ENCODE results near the gene BEND7. TPM values are rescaled to one million over a fixed set of nuclear protein-coding genes. Genes with fewer than 3 reads are reported as not detected.
"Not testable (repeated sequence)": the region's sequence is repeated elsewhere in the genome, so short reads cannot be mapped to it uniquely, and the experiment has no call there.

The BEND7 gene
- total RNA-seq, 1 donor from 2014 or later: 43.5 TPM

DNA sequence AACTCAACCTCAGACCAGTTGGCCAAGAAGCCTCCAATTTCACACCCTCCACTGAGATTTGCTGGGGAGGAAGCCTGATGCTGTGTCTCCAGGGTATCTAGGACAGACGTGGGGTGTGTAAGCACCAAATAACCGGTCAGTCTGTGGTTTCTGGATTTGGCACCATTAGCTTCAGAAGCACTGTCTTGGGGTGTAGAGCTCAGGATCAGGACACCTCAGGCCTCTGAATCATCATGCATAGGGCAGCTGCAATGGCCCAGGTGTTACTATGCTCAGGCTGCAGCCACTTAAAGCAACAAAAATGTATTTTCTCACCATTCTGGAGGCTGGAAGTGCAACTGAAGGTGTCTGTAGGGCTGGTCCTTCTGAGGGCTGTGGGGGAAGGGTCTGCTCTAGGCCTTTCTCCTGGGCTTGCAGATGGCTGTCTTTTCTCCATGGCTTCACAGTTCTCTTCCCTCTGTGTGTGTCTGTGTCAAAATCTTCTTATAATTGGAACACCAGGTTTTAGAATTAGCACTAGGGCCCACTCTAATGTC is 107.4 kb downstream of the BEND7 start:
- no peak for DNase-seq (ENCODE audit: low spot score)

GRCh38 chr10:13420532-13421307 is 108.1 kb downstream of the BEND7 start:
- DNase-seq (ENCODE audit: low spot score): no peak

DNA sequence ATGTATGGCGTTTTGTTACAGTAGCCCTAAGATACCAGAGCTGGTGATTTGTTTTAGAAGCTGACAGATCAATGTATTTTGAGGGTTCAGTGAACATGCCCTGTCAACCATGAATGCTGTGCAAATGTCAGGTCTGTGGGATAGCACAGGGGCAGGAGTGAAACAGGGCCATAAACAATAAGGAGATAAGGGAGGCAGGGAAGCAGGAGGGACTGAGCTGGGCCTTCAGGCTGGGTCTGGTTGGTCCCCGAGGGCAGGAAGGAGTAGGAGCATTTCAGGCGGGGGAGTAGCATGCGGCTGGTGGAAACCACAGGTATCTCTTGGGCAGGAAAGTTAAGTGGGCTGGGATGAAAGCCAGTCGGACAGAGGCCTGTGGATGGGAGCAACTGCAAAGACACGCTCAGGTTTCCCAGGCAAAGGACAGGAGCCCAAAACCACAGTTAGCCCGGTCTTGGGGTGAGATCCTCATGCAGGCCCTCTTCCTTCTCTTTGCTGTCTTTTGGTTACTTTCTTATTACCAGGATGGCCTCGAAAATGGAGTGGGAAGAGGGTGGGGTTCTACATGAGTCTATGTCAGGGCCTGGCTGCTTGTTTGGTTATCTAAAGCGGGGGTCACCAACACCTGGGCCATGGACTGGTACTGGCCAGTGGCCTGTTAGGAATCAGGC is 111.2 kb downstream of the BEND7 start:
- no peak for DNase-seq (ENCODE audit: low spot score)

DNA sequence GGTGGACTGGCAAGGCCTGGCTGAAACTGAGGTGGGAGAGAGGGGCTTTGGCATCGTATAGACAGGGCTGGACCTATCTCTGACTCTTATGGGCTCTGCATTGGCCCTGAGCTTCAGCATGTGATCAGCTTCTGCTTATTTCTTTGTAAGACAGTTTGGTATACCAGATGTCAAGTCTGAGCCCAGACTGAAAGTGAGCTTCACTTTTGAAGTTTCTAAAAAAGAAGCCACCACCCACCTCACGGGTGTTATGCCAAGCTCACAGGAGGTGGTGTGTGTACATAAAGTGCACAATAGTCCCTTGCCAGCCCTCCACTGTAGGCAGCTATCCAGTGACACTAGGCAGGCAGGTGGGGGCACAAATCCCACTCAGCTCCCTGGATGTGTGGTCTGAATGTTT is 112.1 kb downstream of the BEND7 start:
- no peak for DNase-seq (ENCODE audit: low spot score)

DNA sequence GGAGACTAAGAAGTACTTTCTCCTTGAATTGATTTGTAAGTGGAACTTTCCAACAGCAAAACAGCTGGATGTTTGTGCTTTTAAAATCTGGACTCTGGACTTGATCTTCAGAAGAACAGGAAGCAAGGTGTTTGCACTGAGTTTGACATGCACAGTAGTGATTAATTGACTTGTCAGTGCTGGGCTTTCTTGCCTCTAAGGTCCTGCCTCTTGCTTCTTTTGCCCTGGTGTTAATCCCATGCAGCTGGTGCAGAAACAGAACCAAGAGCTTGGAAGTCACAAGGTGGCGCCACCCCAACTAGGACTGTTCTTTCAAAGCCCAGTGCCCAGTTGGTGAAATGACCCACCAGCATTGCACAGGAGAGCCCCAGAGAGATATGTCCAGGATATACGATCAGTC is 114.0 kb downstream of the BEND7 start:
- DNase-seq (ENCODE audit: low spot score): peak; percentile 73

GRCh38 chr10:13414137-13414536 is 114.7 kb downstream of the BEND7 start:
- no peak for DNase-seq (ENCODE audit: low spot score)

GRCh38 chr10:13412894-13413293 is 115.9 kb downstream of the BEND7 start:
- DNase-seq (ENCODE audit: low spot score): no peak

DNA sequence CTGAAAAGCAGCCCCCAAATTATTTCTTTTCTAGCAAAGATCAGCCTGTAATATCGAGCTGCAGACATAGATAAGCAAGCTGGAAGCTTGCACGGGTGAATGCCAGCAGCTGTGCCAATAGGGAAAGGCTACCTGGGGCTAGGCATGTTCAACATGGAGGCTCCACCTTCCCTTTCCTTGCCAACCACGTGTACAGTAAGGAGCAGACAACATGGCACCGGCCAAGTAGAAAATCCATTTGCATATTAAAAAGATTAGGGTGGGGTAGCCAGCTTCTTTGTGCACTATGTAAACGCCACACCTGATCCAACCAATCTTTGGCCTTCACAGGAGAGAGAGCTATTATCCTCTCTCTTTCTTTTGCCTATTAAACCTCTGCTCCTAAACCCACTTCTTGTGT is 124.0 kb downstream of the BEND7 start:
- peak; percentile 61 for DNase-seq (ENCODE audit: low spot score)

GRCh38 chr10:13404305-13404759 is 124.5 kb downstream of the BEND7 start:
- DNase-seq (ENCODE audit: low spot score): no peak

DNA sequence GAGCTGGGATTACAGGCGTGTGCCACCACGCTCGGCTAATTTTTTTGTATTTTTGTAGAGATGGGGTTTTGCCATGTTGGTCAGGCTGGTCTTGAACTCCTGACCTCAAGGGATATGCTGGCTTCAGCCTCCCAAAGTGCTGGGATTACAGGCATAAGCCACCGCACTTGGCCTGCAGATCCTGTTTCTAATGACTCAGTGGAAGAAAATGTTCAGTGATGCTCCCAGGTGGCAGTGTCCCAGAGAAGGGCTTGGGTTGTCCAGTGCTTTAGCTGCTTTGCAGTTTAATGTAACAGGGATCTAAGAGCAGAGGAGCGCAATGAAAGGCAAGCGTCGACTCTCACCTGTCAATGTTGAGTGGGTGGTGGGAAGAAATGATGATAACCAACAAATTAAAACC is 125.4 kb downstream of the BEND7 start:
- DNase-seq (ENCODE audit: low spot score): not testable (repeated sequence)

GRCh38 chr10:13402021-13402420 is 126.8 kb downstream of the BEND7 start:
- DNase-seq (ENCODE audit: low spot score): no peak

GRCh38 chr10:13401142-13401541 is 127.7 kb downstream of the BEND7 start:
- no peak for DNase-seq (ENCODE audit: low spot score)

DNA sequence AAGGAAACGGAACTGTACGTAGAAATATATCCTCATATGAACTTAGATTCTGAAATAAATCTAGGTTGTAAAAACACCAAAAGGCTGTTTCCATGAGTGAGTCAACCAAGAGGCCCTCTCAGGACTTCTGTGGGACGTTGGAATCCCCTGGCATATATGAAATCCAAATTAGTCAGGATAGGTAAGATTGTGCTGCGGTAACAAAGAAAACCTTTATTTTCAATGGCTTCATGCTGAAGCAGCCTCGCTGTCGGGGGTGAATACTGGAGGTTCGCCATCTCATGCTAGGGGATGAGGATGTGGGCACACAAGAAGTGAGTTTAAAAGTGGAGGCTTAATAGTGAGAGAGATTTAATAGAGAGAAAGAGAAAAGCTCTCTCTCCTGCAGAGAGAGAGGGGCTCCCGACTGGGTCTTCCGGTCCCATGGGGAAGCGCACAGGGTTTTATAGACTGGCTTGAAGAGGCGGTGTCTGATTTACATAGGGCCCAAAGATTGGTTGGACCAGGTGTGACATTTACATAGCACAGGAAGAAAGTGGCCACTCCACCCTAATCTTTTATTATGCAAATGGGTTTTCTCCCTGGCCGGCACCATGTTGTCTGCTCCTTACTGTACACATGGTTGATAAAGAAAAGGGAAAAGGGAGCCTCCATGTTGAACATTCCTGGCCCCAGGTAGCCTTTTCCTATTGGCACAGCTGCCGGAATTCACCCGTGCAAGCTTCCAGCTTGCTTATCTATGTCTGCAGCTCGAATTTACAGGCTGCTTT is 128.4 kb downstream of the BEND7 start:
- no peak for DNase-seq (ENCODE audit: low spot score)

- DNase-seq (ENCODE audit: low spot score): no peak
Observed at GRCh38 chr10:13399752-13400151, 129.1 kb downstream of the BEND7 start.

DNA sequence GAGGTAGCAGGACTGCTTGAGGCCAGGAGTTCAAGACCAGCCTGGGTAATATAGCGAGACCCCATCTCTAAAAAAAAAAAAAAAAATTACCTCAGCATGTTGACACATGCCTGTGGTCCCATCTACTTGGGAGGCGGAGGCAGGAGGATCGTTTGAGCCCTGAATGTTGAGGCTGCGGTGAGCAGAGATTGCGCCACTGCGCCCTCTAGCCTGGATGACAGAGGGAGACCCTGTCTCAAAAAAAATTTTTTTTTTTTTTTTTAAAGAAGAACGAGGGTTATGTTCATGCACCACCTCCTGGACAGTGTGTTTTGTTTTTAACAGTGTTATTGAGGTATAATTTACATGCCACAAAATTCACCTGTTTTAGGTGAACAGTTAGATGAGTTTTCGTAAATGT is 129.6 kb downstream of the BEND7 start:
- DNase-seq (ENCODE audit: low spot score): no peak

DNA sequence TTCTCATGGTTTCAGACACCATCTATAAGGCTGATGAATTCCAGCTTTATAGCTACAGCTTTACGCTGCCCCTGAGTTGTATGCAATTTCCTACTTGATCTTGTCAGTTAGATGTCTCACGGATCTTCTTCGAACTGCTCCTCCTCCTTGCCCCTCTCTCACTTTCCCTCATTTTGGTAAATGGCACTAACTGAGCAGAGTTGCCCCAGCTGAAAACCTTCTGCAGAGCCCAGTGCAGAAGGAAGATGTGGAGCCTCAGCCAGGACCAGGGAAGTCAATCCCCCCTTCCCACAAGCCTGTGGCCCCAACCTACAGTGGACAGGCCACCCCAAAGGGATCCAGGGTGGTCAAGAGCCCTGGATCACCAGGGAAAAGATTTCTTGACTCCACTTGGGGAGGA is 131.8 kb downstream of the BEND7 start:
- DNase-seq (ENCODE audit: low spot score): no peak

- DNase-seq (ENCODE audit: low spot score): no peak
Observed at GRCh38 chr10:13396369-13396768, 132.4 kb downstream of the BEND7 start.

DNA sequence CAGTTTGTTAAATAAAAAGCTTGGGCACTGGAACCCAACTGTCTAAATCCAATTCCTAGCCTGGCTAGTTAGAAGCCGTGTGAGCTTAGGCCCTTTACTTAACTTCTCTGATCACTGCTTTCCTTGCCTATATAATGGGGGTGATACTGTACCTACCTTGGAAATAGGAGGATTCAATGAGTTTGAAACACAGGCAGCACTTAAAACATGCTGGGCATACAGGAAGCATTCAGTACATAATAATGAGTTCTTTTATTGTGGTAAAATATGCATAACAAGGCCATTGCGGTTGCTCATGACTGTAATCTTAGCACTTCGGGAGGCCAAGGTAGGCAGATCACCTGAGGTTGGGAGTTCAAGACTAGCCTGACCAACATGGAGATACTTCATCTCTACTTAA is 133.3 kb downstream of the BEND7 start:
- DNase-seq (ENCODE audit: low spot score): no peak

DNA sequence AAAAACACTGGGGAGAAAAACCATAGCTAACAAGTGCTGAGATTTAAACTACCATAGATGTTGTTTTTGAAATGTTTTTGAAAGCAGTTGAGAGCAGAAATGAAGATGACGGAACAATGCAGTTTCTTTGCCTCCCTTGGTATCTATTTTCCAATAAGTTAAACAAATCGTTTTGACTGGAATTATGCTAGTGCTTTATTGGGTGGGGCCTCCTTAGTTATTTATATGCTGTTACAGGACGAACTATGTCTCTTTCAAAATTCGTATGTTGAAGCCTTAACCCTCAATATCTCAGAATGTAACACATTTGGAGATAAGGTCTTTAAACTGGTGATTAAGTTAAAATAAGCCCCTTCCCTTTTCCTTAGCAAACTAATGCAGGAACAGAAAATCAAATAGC is 135.2 kb downstream of the BEND7 start:
- no peak for DNase-seq (ENCODE audit: low spot score)

GRCh38 chr10:13392701-13393100 is 136.1 kb downstream of the BEND7 start:
- DNase-seq (ENCODE audit: low spot score): no peak
